HCT116 (cell line): ENCODE measurements around the gene NCDN. TPM values are rescaled to one million over a fixed set of nuclear protein-coding genes. Genes with fewer than 3 reads are reported as not detected.
"Not testable (repeated sequence)": the region's sequence is repeated elsewhere in the genome, so short reads cannot be mapped to it uniquely, and the experiment has no call there.

Experiments
- ATAC-seq: fragments of 200-7000 bp; cut with Tn5 transposase; 2 replicates; pipeline ENCODE4 v1.9.1; 2020; ENCODE audit warnings: mild to moderate bottlenecking, moderate library complexity
- BruUV-seq: library from RNA; stranded (reverse); fragments of 400-500 nt; replicated peaks from 2 replicates; lab custom pipeline; 2021; lab: Mats Ljungman, UMichigan
- CTCF ChIA-PET: fragments of 300-600 bp; sonication (Branson Sonifier 250); formaldehyde crosslinking; loops from one replicate; lab custom pipeline; 2021; ENCODE audit warnings: antibody characterized with exemption; lab: Charles Lee
- POLR2A ChIA-PET: fragments of 300-600, 350-600 bp; sonication (Branson Sonifier 250); formaldehyde crosslinking; loops from one replicate; lab custom pipeline; 2021; ENCODE audit warnings: antibody characterized with exemption; lab: Charles Lee
- RAD21 ChIA-PET, 2 experiments: fragments of 300-600 bp; sonication (Branson Sonifier 250); formaldehyde crosslinking; loops; one replicate each; lab custom pipeline; 2023; ENCODE audit warnings: low total read pairs in 2 of 2; ENCODE audit not compliant: uncharacterized antibody in 2 of 2, unreplicated experiment in 2 of 2, low non-redundant PET in 1 of 2; lab: Charles Lee
- DNase-seq: peaks from one replicate; pipeline ENCODE4 v3.0.0-alpha.2; 2010; ENCODE audit warnings: low read depth, low spot score
- H2AFZ ChIP-seq: fragments of 200-600 bp; shearing (Covaris generic), sonication (generic); 2 replicates; pipeline ENCODE4 v1.6.1; 2017; ENCODE audit warnings: low read depth, mixed run types, mixed read lengths, antibody characterized with exemption, low read length; ENCODE audit not compliant: poor library complexity, severe bottlenecking
- H3K27ac ChIP-seq: 2 replicates; pipeline ENCODE4 v1.5.1; 2012; ENCODE audit warnings: low read depth, low read length
- H3K27me3 ChIP-seq: fragments of 200-600 bp; sonication (generic); 2 replicates; pipeline ENCODE4 v1.6.1; 2016; ENCODE audit warnings: mixed run types, low read length, mixed read lengths; ENCODE audit not compliant: insufficient read depth
- H3K36me3 ChIP-seq, 2 experiments: fragments of 200-500 bp in 1 of 2; fragments of 200-600 bp in 1 of 2; sonication (Bioruptor generic) in 1 of 2; sonication (generic) in 1 of 2; 2 replicates each; pipeline versions ENCODE4 v1.5.1 to v1.6.1; 2014 to 2016; ENCODE audit warnings: low read length in 2 of 2, inconsistent platforms in 1 of 2, mixed read lengths in 1 of 2, mixed run types in 1 of 2; ENCODE audit not compliant: insufficient read depth in 2 of 2, control insufficient read depth in 1 of 2
- H3K4me1 ChIP-seq, 2 experiments: fragments of 200-600 bp in 1 of 2; sonication (generic) in 1 of 2; 2 replicates each; pipeline versions ENCODE4 v1.5.1 to v1.6.1; 2012 to 2017; ENCODE audit warnings: low read length in 2 of 2, inconsistent platforms in 1 of 2, mild to moderate bottlenecking in 1 of 2, mixed read lengths in 1 of 2, mixed run types in 1 of 2, moderate library complexity in 1 of 2; ENCODE audit not compliant: insufficient read depth in 2 of 2, control insufficient read depth in 1 of 2
- H3K4me2 ChIP-seq: fragments of 200-600 bp; sonication (generic); 2 replicates; pipeline ENCODE4 v1.6.1; 2017; ENCODE audit warnings: mixed run types, low read length, mixed read lengths
- H3K4me3 ChIP-seq, 2 experiments: fragments of 200-600 bp in 1 of 2; sonication (generic) in 1 of 2; replicated peaks in 1 of 2; 2 replicates each; pipeline ENCODE4 v1.5.1; 2011 to 2016; ENCODE audit warnings: low read length in 2 of 2, control low read depth in 1 of 2, low read depth in 1 of 2, mild to moderate bottlenecking in 1 of 2, mixed read lengths in 1 of 2, mixed run types in 1 of 2
- H3K79me2 ChIP-seq: fragments of 200-600 bp; sonication (generic); 2 replicates; pipeline ENCODE4 v1.6.1; 2017; ENCODE audit warnings: mild to moderate bottlenecking, mixed run types, low read length, moderate library complexity, mixed read lengths; ENCODE audit not compliant: insufficient read depth
- H3K9ac ChIP-seq: fragments of 200-600 bp; sonication (generic); 2 replicates; pipeline ENCODE4 v1.6.1; 2016; ENCODE audit warnings: low read length, mixed read lengths
- H3K9me2 ChIP-seq: fragments of 200-600 bp; sonication (generic), shearing (Covaris generic); 2 replicates; pipeline ENCODE4 v1.6.1; 2017; ENCODE audit warnings: mixed run types, mild to moderate bottlenecking, moderate library complexity; ENCODE audit not compliant: insufficient read depth
- H3K9me3 ChIP-seq, 2 experiments: fragments of 200-500 bp in 1 of 2; fragments of 200-600 bp in 1 of 2; sonication (Bioruptor generic) in 1 of 2; sonication (generic) in 1 of 2; 2 replicates each; pipeline ENCODE4 v1.6.1; 2014 to 2017; ENCODE audit warnings: low read length in 2 of 2, mixed read lengths in 2 of 2, inconsistent platforms in 1 of 2, low read depth in 1 of 2, mild to moderate bottlenecking in 1 of 2, mixed run types in 1 of 2, moderate library complexity in 1 of 2; ENCODE audit not compliant: control insufficient read depth in 1 of 2, insufficient read depth in 1 of 2
- H4K20me1 ChIP-seq: fragments of 200-600 bp; sonication (generic), shearing (Covaris generic); 2 replicates; pipeline ENCODE4 v1.6.1; 2017; ENCODE audit warnings: mixed run types, mild to moderate bottlenecking, moderate library complexity; ENCODE audit not compliant: insufficient read depth
- CEBPB ChIP-seq: IDR thresholded peaks from 2 replicates; pipeline ENCODE4 v1.6.1; 2012; ENCODE audit warnings: low read depth
- ELF1 ChIP-seq: IDR thresholded peaks from 2 replicates; pipeline ENCODE4 v1.6.1; 2012; ENCODE audit warnings: low read depth, borderline replicate concordance
- MAX ChIP-seq: IDR thresholded peaks from 2 replicates; pipeline ENCODE4 v1.6.1; 2012
- POLR2A ChIP-seq: IDR thresholded peaks from 2 replicates; pipeline ENCODE4 v1.7.0; 2011; ENCODE audit warnings: borderline replicate concordance; ENCODE audit not compliant: insufficient read depth, insufficient read length; ENCODE audit errors: extremely low read depth
- POLR2AphosphoS5 ChIP-seq: IDR thresholded peaks from 2 replicates; pipeline ENCODE4 v1.6.1; 2011; ENCODE audit warnings: mild to moderate bottlenecking, low read depth, low read length, moderate library complexity
- REST ChIP-seq: IDR thresholded peaks from 2 replicates; pipeline ENCODE4 v1.6.1; 2012; ENCODE audit warnings: low read depth
- ZBTB33 ChIP-seq: IDR thresholded peaks from 2 replicates; pipeline ENCODE4 v1.6.1; 2011; ENCODE audit warnings: mild to moderate bottlenecking, low read length, moderate library complexity; ENCODE audit not compliant: insufficient replicate concordance; ENCODE audit errors: extremely low read depth
- intact Hi-C: fragments of 100-400 bp; cut with micrococcal nuclease; formaldehyde crosslinking; loops from 2 replicates; pipeline ENCODE4 v1.10.0; 2022
- total RNA-seq: library from RNA; stranded (reverse); gene quantifications from one replicate; pipeline ENCODE4 v1.2.1, GENCODE V29; 2021; ENCODE audit not compliant: unreplicated experiment

Gene NCDN
- total RNA-seq, 1 experiment from 2014 or later, result 24.5 TPM

GRCh38 chr1:35580949-35581388 is 23.4 kb downstream of the NCDN start:
- no peaks in the 10 kb centered on the region for H3K4me1 ChIP-seq
- H3K79me2 ChIP-seq, result no peaks in the 10 kb centered on the region
- DNase-seq (no peak), ATAC-seq (no peak)
- no peak overlapping the region for H2AFZ ChIP-seq
- H3K27me3 ChIP-seq, result no peaks in the 10 kb centered on the region
- no peak overlapping the region for H3K4me3 ChIP-seq
- H3K36me3 ChIP-seq, result no peaks in the 10 kb centered on the region
- intact Hi-C loops, result no loop called here
- H4K20me1 ChIP-seq, result no peaks in the 10 kb centered on the region
- no peaks in the 10 kb centered on the region for H3K9me2 ChIP-seq
- ChIA-PET POLR2A (no interaction called here), RAD21 (no interaction called here), CTCF (no interaction called here)
- TF ChIP-seq POLR2A (peak; percentile 46), POLR2AphosphoS5 (no peak), MAX (no peak)
- no peak overlapping the region for H3K4me2 ChIP-seq
- H3K9ac ChIP-seq, result no peak overlapping the region
- no peaks in the 10 kb centered on the region for H3K9me3 ChIP-seq
- no peak overlapping the region for H3K27ac ChIP-seq
- BruUV-seq, result no TSS peak

- H3K79me2 ChIP-seq, H4K20me1 ChIP-seq, ATAC-seq, H3K9me2 ChIP-seq, H3K4me3 ChIP-seq, DNase-seq, H3K4me1 ChIP-seq, CTCF ChIA-PET, H2AFZ ChIP-seq, RAD21 ChIA-PET, intact Hi-C loops, BruUV-seq, POLR2A ChIA-PET, H3K27ac ChIP-seq, H3K36me3 ChIP-seq, H3K27me3 ChIP-seq, H3K4me2 ChIP-seq, H3K9me3 ChIP-seq, H3K9ac ChIP-seq: not testable (repeated sequence)
These were observed 24.0 kb downstream of the NCDN start for GRCh38 chr1:35581621-35582020.

- CTCF ChIA-PET, result no interaction called here
- TF ChIP-seq CEBPB (no peak), ZBTB33 (no peak), MAX (no peak), ELF1 (no peak), REST (no peak)
These were observed 27.7 kb downstream of the NCDN start for GRCh38 chr1:35585281-35585680.

More at GRCh38 chr1:35585281-35585680, 27.7 kb downstream of the NCDN start:
- H3K9me3 ChIP-seq, result no peaks in the 10 kb centered on the region
- no peaks in the 10 kb centered on the region for H3K4me1 ChIP-seq
- no peak overlapping the region for H2AFZ ChIP-seq
- DNase-seq, result no peak
- ATAC-seq, result no peak
- H3K9ac ChIP-seq, result no peak overlapping the region
- no peaks in the 10 kb centered on the region for H4K20me1 ChIP-seq
- POLR2A ChIA-PET, result interaction anchor here (1.6 kb wide), 1 partner anchor 12 kb away, joined by 3 read pairs; the partner anchor contains the start of gene TFAP2E
- no peaks in the 10 kb centered on the region for H3K27me3 ChIP-seq
- no TSS peak for BruUV-seq
- no peaks in the 10 kb centered on the region for H3K79me2 ChIP-seq
- H3K27ac ChIP-seq, result no peak overlapping the region
- peaks cover 0 to 6% of the 10 kb centered on the region in 2 experiments; a peak in 1 of 4 replicates for H3K36me3 ChIP-seq
- H3K4me3 ChIP-seq, result no peak overlapping the region
- RAD21 ChIA-PET, result no interaction called here
- H3K4me2 ChIP-seq, result no peak overlapping the region
- no peaks in the 10 kb centered on the region for H3K9me2 ChIP-seq
- intact Hi-C loops, result no loop called here
